HEK293 (cell line): Measurements from ENCODE around the gene UCMA.

ENCODE experiments used
- CTCF ChIP-seq: fragments of 450-650 bp; formaldehyde crosslinking; IDR thresholded peaks from 2 replicates; pipeline ENCODE4 v1.5.1; 2016; ENCODE audit warnings: missing biosample characterization, missing genetic modification characterization
- MZF1 ChIP-seq: fragments of 450-650 bp; formaldehyde crosslinking; IDR thresholded peaks from 2 replicates; pipeline ENCODE4 v1.5.1; 2017; ENCODE audit warnings: missing biosample characterization, missing genetic modification characterization, borderline replicate concordance
- OSR2 ChIP-seq: fragments of 450-650 bp; formaldehyde crosslinking; IDR thresholded peaks from 2 replicates; pipeline ENCODE4 v1.5.1; 2016; ENCODE audit warnings: missing biosample characterization, missing genetic modification characterization
- ZEB2 ChIP-seq: fragments of 450-650 bp; formaldehyde crosslinking; IDR thresholded peaks from 2 replicates; pipeline ENCODE4 v1.5.1; 2016; ENCODE audit warnings: missing biosample characterization, missing genetic modification characterization
- ZNF555 ChIP-seq: fragments of 450-650 bp; formaldehyde crosslinking; conservative IDR thresholded peaks from 2 replicates; pipeline ENCODE4 v1.5.1; 2017; ENCODE audit warnings: missing biosample characterization, mild to moderate bottlenecking, missing genetic modification characterization, inconsistent platforms
- ZNF624 ChIP-seq: fragments of 450-650 bp; formaldehyde crosslinking; IDR thresholded peaks from 2 replicates; pipeline ENCODE4 v1.5.1; 2017; ENCODE audit warnings: missing biosample characterization, missing genetic modification characterization
- ZNF658 ChIP-seq: fragments of 450-650 bp; formaldehyde crosslinking; IDR thresholded peaks from 2 replicates; pipeline ENCODE4; 2016; ENCODE audit warnings: missing biosample characterization, missing genetic modification characterization

- TF ChIP-seq ZNF624 (tag by site-specific recombination) (no peak), CTCF (tag by site-specific recombination) (no peak), OSR2 (no peak), MZF1 (tag by site-specific recombination) (no peak), ZNF658 (no peak), ZNF555 (no peak), ZEB2 (tag by site-specific recombination) (no peak)
These were observed at the start of gene UCMA for GRCh38 chr10:13234172-13234571.
